GM18907 (cell line): ENCODE data around the gene FAM234A.

Experiments used
- ATAC-seq: cut with Tn5 transposase; IDR thresholded peaks from one replicate; pipeline ENCODE4 v1.9.1; 2021; ENCODE audit warnings: mild to moderate bottlenecking, moderate library complexity; ENCODE audit not compliant: unreplicated experiment

The FAM234A gene

DNA sequence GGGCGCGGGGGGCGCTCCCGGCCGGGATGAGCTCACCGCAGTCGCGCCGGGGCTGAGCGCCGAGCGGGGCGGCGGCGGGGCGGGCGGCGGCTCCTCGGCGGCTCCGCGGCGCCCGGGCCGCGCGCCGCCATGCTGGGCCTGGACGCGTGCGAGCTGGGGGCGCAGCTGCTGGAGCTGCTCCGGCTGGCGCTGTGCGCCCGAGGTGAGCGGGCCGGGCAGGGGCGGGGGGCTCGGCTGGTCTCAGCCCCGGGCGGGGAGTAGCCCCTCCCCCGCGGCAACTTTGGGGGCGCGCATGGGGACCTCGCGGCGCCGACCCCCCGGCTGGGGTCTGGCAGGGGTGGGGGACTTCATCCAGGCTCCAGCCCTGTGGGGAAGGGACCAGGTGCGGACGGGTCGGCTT is 45.9 kb downstream of the FAM234A start, which contains the start of gene ARHGDIG:
Gene ARHGDIG (plus strand): TSS at position 40 of the 400 bp plus-strand sequence. CDS start 90 bp downstream, at position 130.
- ATAC-seq = no peak

DNA sequence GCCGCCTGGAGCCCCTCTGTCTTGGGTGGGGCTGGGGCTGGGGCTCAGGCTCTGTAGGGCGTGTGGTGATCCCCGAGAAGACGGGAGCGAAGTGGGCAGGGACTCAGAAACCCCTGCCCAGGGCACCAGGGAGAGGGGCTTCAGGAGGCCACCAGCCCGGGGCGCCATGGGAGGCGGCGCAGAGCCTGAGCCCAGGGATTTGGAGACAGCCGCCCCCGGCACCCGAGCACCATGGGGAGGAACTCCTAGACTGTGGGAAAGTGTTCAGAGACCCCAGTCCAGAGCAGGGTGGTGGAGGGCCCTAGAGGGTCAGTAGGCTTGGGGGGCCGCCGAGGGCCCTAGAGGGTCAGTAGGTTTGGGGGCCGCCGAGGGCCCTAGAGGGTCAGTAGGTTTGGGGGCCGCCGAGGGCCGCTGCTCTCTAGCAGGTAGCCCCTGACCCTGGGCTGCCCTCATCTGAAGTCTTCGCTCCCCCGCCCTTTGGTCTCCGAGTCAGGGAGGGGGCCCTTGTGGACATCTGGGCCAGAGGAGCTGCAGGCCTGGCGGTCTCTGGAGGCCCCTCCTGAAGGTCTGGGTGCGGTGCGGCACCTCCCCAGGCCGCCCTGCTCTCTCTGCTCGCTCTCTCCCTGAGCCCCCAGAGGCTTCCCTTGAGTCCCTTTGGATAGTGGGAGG is 46.5 kb downstream of the FAM234A start:
- ATAC-seq = no peak

DNA sequence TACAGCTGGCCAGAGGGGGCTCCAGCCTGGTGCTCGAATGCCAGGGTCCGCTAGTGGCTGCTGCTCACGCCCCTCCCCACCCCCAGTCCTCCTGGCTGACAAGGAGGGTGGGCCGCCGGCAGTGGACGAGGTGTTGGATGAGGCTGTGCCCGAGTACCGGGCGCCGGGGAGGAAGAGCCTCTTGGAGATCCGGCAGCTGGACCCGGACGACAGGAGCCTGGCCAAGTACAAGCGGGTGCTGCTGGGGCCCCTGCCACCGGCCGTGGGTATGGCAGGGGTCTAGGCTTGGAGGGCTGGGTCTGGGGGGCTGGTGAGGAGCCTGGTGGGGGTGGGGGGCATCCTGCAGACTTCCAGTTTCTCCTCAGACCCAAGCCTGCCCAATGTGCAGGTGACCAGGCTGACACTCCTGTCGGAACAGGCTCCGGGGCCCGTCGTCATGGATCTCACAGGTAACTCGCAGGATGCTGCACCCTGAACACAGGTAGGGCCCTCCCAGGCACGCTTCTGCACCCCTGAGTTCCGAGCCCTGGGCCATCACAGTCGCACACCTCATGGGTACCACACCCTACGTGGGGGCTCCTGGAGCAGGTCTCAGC is 47.1 kb downstream of the FAM234A start:
- no peak for ATAC-seq

DNA sequence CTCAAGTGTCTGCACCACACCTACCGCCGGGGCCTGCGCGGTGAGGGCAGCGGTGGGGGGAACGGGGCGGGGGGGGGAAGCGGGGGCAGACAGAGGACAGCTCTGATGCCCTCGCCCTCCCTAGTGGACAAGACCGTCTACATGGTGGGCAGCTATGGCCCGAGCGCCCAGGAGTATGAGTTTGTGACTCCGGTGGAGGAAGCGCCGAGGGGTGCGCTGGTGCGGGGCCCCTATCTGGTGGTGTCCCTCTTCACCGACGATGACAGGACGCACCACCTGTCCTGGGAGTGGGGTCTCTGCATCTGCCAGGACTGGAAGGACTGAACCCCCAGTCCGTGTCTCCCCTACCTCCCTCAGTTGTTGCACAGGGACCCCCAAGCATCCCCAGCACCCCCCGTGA is 47.9 kb downstream of the FAM234A start:
- ATAC-seq = no peak

DNA sequence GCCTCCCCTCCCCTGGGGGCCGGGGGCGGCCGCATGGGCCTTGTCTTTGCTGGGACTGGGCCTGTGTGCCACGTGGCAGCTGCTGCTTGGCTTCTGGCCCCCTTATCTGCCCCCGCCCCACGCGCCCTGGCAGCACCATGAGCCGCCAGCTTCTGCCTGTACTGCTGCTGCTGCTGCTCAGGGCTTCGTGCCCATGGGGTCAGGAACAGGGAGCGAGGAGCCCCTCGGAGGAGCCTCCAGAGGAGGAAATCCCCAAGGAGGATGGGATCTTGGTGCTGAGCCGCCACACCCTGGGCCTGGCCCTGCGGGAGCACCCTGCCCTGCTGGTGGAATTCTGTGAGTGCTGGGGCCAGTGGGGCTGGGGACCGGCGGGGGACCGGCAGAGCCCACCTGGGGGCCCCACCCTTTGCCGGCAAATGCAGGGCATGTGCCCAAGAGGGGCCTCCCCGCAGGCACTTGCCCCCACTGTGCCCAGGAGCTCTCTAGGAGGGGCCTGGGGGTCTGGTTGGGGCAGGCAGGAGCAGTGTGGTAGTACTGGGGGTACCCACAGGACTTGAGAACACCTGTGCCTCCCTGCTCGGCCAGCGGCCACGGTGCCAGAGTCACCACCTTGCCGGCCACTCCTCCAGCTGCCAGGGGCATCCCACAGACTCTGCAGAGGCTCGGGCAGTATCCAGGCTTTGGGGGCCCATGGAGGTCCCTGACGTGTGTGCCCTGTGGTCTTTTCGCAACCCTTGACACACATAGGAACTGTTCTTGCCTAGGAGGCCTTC is 48.6 kb downstream of the FAM234A start, which contains the start of gene PDIA2:
Gene PDIA2 (plus strand): TSS at position 132 of the 773 bp plus-strand sequence. CDS start 6 bp downstream, at position 138.
- no peak for ATAC-seq

DNA sequence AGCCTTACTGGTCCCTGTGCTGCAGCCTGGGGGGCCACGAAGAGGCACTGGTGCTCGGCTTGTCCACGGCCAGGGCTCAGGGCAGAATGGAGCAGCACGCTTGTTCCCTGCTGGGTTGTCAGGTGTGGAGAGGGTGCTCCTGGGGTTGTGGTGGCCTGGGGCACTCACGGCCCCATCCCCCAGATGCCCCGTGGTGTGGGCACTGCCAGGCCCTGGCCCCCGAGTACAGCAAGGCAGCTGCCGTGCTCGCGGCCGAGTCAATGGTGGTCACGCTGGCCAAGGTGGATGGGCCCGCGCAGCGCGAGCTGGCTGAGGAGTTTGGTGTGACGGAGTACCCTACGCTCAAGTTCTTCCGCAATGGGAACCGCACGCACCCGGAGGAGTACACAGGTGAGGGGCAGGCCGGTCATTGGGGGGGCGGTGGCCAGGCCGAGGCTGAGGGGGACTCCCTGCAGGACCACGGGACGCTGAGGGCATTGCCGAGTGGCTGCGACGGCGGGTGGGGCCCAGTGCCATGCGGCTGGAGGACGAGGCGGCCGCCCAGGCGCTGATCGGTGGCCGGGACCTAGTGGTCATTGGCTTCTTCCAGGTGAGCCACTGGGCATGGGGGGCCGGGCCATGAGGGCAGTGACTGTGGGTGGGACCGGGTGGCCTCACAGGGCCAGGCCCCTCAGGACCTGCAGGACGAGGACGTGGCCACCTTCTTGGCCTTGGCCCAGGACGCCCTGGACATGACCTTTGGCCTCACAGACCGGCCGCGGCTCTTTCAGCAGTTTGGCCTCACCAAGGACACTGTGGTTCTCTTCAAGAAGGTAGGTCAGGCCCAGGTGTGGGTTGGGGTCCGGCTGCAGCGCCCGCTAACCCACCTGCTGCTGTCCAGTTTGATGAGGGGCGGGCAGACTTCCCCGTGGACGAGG is 49.8 kb downstream of the FAM234A start:
- ATAC-seq = no peak

DNA sequence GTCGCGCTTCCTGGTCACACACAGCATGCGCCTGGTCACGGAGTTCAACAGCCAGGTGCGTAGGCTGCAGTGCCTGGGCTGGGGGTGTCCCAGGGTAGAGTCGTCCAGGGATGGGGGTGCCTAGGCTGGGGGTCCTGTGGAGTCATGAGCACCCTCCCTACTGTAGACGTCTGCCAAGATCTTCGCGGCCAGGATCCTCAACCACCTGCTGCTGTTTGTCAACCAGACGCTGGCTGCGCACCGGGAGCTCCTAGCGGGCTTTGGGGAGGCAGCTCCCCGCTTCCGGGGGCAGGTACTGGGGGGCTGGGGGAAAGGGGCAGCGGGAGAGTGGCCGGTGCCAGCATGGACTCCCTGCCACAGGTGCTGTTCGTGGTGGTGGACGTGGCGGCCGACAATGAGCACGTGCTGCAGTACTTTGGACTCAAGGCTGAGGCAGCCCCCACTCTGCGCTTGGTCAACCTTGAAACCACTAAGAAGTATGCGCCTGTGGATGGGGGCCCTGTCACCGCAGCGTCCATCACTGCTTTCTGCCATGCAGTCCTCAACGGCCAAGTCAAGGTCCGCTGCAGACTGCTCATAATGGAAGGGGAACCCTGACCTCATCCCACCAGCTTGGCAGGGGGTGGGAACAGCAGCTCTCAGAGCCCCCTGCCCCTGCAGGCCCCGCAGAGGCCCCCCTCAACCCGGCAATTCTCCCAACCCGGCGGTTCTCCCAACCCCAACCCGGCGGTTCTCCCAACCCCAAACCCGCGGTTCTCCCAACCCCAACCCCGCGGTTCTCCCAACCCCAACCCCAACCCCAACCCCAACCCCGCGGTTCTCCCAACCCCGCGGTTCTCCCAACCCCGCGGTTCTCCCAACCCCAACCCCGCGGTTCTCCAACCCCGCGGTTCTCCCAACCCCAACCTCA is 50.8 kb downstream of the FAM234A start:
- no peak for ATAC-seq

DNA sequence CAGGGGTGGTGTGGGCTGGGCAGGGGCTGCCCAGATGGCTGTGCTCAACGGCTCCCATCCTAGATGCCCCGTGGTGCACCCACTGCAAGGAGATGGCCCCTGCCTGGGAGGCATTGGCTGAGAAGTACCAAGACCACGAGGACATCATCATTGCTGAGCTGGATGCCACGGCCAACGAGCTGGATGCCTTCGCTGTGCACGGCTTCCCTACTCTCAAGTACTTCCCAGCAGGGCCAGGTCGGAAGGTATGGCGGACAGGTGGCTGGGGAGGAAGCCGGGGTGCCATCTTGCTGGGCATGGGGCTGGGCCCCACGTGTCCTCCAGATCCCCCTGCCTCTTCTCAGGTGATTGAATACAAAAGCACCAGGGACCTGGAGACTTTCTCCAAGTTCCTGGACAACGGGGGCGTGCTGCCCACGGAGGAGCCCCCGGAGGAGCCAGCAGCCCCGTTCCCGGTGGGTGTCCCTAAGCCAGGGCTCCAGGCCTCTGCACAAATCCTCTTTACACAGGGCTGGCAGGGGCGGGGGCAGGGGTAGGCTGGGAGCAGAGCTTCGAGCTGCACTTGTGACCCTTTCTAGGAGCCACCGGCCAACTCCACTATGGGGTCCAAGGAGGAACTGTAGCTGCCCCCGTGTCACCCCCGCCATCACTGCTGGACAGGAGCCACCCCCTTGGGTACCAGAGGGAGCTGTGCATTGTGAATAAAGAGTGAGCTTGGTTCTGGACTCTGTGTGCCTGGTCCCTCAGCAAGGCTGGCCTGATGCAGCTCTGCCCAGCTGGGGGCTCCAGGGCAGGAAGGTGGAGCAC is 52.1 kb downstream of the FAM234A start:
- ATAC-seq = no peak

DNA sequence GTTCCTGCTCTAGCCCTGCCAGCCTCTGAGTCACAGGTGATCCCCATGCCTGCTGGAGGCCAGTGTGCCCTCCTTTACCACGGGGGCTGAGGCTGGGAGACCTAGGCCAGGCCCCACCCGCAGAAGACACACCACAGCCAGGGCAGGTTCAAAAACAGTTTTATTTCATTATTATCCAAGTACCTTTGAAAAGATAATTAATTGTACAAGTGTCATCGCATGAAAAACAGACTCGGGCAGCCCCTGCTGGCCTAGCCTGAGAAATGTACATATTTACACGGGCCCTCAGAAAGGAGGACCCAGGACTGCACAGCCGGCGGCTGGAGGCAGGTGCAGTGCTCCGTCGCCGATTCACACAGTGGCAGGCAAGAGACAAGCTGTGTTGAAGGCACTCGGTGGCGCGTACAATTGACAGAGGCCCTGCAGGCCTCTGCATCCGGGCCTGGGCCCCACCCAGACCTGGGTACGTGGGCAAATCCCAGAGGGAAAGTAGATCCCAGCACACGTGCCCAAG is 52.7 kb downstream of the FAM234A start:
- no peak for ATAC-seq

DNA sequence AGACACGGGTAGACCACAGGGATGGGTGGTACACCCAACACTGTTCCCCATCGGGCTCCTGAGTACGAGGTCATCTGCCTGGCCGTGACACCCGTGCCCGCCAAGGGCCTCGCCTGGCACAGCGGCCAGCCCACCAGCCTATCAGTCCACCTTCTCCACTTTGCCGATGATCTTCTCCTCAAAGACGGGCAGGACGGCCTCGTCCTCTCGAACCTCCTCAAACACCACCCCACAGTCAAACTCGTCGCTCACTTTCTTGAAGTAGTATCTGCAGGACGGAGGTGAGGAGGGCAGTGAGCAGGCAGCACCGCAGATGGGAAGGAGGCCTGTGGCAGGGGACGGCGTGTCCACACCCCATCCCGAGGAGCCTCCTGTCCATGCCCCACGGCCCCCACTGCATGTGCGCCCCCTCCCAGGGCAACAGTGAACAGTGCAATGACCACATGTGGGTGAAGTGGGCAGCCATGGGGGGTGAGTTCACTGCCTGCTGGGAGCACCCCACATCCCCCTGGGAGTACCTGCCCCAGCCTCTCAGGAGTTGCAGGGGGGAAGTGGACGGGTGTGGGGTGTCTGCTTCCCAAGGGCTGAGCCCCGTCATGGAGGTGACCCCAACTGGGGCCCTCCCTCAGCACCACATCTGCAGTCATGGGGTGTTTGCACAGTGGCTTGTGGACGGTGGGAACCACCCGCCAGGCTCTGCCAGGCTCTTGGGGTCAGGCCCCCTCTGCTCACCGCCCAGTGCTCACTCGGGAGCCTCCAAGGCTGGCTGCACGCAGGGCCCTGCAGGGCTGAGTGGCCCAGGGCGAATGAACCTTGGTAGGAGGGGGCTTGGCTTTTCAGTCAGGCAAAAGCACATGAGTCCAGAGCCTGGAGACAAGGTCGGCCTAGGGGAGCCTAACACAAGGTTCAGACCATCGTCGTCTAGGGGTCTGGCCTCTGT is 53.6 kb downstream of the FAM234A start:
- ATAC-seq = no peak

DNA sequence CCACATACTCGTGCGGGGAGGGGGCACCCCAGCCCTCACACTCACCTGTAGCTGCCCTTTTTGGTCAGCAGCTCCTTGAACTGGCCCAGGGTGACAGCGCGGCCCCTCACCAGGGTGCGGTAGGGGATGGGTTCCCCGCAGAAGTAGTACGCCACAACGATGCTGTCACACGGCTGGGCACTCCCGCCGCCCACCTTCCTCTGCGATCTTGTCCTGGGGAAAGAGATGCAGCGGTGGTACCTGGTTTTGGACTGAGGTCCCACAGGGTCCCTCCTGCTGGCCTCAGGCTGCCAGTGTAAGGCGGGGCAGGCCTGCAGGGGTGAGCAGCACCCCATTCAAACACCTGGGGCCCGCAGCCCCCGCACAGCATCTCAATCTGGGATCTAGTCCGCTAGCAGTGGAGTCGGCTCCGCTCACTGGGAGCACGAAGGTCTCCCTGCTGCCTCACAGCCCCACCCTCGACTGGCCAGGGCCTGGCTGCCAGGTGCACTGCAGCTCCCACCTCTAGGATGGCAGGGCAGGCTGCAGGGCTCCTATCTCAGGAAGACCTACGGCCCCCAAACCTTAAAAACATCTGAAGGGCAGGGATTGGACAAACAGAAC is 54.9 kb downstream of the FAM234A start:
- no peak for ATAC-seq

DNA sequence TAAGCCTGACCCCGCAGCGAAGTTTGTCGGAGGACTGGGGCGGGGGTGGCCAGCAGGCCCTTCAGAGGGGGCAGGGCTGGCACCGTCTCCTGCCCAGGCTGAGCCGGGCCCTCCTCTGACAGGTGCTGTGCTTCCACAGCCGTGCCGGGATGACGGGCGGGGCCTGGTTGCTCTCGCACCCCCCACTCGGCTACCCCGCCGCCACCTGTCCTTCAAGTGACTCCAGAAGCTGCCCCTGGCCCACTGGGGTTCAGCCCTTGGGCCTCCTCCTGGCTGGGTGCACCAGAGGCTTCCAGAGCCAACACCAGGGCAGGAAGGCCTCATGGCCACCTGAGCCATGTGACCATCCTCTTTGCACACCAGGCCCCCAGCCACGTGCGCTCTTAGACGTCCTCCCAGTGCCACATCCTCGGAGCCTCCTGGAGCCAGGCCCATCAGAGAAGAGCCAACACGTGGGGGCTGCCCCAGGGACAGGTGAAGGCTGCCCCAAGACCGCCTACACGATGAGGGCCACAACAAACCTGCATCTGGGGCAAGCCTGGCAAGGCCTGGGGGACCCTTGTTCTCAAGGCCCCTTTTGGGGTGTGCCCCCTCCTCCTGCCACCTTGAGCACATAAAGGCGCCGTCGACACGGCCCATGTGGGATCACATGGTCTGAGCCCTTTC is 55.5 kb downstream of the FAM234A start:
- ATAC-seq = no peak

DNA sequence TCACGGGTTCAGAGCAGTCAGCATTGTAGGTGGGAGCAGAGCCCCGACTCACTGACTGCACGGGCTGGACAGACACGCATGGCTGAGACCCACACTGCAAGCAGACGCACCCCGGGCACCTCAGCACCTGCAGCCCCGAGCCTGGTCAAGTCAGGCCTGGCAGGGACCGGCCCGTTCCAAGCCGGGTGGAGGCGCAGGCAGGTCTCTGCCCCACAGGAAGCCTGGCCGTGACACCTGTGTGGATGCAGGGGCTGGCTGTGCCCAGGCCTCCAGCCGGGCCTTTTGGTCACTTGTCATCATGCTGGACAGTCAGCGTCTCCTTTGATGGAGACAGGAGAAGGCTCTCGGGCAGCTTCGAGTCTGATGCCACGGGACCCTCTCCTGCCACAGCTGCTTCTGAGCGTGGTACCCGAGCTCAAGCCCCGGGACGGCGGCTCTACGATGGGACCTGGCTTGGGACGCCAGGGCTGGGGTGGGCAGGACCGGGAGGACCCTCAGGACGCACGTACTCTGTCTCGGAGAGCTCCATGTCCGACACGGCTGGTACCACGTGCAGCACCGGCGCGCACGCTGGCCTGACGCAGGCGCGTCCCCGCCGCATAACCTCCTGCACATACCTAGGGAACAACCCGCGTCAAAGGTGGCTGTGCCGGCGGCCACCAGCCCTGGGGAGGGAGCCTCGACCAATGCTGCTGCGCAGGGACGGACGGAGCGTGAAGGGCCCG is 56.2 kb downstream of the FAM234A start:
- ATAC-seq = no peak

DNA sequence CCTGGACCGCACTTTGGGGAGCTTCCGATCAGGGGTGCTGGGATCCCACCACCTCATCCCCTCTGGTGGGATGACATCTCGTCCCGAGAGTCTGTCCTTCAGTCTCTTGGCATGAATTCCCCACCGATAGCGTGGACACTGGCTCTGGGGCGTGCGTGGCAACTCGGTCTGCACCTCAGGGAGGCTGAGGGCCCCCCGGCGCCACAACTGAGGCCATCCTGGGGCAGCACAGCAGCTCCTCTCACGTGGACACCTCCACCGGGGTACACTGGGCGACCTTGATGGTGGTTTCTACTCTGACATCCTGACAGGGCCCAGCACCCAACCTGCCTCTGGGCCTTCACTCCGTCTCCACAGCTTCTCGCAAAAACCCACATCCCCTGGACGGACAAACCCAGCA is 56.9 kb downstream of the FAM234A start:
- no peak for ATAC-seq

DNA sequence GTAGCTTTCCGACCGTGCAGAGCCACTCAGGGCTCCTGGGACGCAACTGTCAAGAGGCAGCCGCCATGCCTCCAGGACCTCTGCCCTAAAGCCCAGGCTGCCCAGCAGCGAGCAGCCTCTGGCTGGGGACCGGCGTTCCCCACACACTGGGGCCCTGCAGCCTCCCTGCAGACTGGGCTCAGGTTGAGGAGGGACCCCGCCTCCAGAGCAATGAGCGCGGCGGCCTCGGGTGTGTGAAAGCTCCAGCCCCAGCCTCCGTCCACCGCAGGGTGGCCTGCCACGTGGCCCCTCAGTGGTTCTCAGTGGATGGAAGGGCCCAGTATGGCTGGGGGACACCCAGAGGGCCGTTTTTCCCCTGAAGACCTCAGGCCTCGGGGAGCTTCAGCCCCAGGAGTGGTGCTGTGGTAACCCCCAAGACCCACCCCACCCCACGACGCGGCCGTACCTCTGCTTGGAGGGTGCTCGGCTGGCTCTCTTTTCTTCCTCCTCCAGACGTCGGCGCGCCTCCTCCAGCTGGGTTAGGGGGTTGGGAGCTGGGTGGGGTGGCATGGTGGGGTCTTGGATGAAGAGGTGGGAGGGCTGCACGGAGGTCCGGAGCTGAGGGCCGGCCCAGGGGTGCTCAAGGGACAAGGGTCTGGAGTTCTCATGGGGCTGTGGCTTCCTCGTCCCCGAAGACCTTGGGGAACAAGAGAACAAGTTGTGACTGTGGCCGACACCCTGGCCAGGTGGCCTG is 58.6 kb downstream of the FAM234A start:
- no peak for ATAC-seq
